Measurements from ENCODE around the gene CALML3. TPM values are rescaled to one million over a fixed set of nuclear protein-coding genes. Genes with fewer than 3 reads are reported as not detected.

CALML3 gene
- total RNA-seq, 1 donor from 2014 or later, result not detected

DNA sequence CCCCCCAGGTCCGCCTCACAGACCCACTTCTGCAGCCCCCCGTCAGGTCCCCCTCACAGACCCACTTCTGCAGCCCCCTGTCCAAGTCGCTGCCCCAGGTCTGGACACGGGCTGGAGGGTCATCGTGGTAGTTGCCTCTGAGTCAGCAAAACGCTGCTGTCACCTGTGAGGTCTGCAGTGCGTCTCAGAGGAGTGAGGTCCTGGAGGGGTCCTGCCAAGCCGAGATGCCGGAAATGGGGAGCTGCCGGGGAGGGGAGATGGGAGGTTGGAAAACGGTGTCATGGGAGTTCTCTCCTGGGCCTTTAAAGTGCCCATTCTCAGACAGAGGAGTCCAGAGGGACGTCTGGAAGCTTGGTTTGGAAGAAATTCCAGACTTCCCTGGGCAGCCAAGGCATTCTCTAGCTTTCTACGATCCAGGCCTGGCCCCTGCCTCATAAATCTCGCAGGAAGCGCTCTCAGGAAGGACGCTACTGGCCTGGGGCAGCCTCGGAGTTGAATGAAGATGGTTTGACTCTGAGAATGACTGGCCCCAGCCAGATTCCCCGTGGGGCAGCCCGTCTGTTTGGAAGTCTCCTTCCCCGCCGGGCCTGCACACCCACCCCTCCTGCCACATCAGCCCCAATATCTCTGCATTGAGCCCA, 38.7 kb downstream of the CALML3 start:
- Mint-ChIP-seq H3K27ac (ENCODE audit: unreplicated experiment) (peak overlapping the region; percentile 81), H3K4me3 (ENCODE audit: unreplicated experiment) (peak overlapping the region; percentile 6), H3K4me1 (ENCODE audit: low read depth) (peaks cover 44% of the 10 kb centered on the region)

DNA sequence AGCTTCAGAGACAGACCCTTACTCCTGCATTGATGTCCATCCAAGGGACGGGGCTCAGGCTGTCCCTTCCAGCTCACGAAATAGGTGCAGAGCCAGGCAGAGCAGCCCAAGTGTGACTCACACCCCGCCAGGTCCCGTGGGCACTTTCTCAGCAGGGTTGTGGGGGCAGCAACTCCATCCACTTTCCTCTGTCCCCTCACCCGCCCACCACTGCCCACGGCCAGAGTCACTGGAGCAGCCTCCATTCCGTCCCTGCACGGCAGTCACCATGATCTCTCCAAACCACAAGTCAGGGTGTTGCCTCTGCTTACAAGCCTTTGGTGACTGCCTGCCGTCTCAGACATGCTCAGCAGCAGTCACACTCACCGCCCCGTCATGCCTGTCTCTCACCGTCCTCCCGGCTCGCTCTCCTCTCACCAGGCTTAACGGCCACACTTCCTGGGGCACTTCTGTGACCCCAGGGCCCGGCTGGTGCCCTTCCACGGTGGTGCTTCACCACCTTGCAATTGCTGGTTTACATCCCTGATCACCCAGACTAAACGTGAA, 39.3 kb downstream of the CALML3 start:
- DNase-seq (ENCODE audit: low spot score), result peak; percentile 82
- no peaks in the 10 kb centered on the region for H3K9me3 Mint-ChIP-seq (ENCODE audit: low read depth)
- no peaks in the 10 kb centered on the region for H3K36me3 Mint-ChIP-seq (ENCODE audit: low read depth)
- peak overlapping the region; percentile 81 for H3K27ac Mint-ChIP-seq (ENCODE audit: unreplicated experiment)
- H3K27me3 Mint-ChIP-seq (ENCODE audit: low read depth), result no peaks in the 10 kb centered on the region
- TF ChIP-seq, protein P1, sequence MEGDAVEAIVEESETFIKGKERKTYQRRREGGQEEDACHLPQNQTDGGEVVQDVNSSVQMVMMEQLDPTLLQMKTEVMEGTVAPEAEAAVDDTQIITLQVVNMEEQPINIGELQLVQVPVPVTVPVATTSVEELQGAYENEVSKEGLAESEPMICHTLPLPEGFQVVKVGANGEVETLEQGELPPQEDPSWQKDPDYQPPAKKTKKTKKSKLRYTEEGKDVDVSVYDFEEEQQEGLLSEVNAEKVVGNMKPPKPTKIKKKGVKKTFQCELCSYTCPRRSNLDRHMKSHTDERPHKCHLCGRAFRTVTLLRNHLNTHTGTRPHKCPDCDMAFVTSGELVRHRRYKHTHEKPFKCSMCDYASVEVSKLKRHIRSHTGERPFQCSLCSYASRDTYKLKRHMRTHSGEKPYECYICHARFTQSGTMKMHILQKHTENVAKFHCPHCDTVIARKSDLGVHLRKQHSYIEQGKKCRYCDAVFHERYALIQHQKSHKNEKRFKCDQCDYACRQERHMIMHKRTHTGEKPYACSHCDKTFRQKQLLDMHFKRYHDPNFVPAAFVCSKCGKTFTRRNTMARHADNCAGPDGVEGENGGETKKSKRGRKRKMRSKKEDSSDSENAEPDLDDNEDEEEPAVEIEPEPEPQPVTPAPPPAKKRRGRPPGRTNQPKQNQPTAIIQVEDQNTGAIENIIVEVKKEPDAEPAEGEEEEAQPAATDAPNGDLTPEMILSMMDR (IDR thresholded peaks at IDR 0.05), result no peak
- H3K4me1 Mint-ChIP-seq (ENCODE audit: low read depth), result peaks cover 41% of the 10 kb centered on the region
- peak overlapping the region; percentile 13 for H3K4me3 Mint-ChIP-seq (ENCODE audit: unreplicated experiment)

More for the DNA sequence above, 38.7 kb downstream of the CALML3 start:
- peak; percentile 87 for DNase-seq (ENCODE audit: low spot score)
- no peaks in the 10 kb centered on the region for H3K9me3 Mint-ChIP-seq (ENCODE audit: low read depth)
- no peaks in the 10 kb centered on the region for H3K36me3 Mint-ChIP-seq (ENCODE audit: low read depth)
- H3K27me3 Mint-ChIP-seq (ENCODE audit: low read depth), result no peaks in the 10 kb centered on the region
- TF ChIP-seq, protein P1 (IDR thresholded peaks at IDR 0.05), result no peak

DNA sequence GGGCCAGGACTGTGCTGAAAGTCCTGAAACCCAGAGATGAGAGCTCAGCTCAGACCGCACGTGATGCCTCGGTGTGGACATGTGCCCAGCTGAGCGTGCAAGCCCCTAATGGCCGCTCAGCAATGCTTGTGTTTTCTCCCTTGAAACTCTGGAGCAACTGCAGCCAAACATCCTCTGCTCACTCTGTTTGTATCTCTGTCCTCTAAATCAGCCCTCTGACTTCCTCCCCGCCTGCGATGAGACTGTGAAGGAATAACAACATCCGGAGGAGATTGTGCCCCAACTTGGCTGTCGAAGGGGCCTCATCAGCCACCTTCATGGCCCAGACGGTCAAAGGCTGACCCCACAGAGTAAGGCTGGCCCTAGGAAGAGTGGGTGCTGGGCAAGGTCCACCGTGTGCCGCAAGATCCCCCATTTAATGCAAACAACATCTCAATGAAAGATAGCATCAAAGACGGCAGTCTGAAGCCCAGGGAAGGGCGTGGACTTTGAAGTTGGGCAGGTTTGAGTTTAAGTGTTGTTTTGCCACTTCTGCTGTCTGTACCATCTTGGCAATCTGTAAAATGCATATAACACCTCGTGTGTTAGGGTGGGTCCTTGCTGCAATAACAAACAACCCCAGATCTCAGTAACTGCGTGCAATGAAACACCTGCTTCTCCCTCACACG, 39.9 kb downstream of the CALML3 start:
- Mint-ChIP-seq H3K27ac (ENCODE audit: unreplicated experiment) (peak overlapping the region; percentile 81), H3K4me3 (ENCODE audit: unreplicated experiment) (no peak overlapping the region), H3K36me3 (ENCODE audit: low read depth) (no peaks in the 10 kb centered on the region), H3K4me1 (ENCODE audit: low read depth) (peaks cover 35% of the 10 kb centered on the region), H3K9me3 (ENCODE audit: low read depth) (no peaks in the 10 kb centered on the region), H3K27me3 (ENCODE audit: low read depth) (no peaks in the 10 kb centered on the region)
- peak; percentile 32 for DNase-seq (ENCODE audit: low spot score)
- TF ChIP-seq, protein P1 (IDR thresholded peaks at IDR 0.05), result no peak

DNA sequence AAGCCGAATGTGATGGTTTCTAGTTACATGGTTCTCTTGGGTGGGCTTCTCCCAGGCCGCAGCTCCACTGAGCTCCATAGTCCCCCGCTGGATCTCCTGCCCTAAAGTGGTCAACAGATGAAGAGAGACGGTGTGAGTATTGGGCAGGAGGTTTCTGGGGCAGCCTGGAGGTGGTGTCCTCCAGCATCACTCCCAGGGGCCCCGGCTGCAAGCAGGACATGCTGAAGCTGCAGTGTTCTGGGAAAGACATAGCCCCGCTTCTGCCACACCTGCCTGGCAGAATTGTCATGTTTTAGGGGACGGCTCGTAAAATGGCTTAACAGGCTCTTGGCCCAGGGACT, 40.4 kb downstream of the CALML3 start:
- H3K9me3 Mint-ChIP-seq (ENCODE audit: low read depth), result no peaks in the 10 kb centered on the region
- no peaks in the 10 kb centered on the region for H3K36me3 Mint-ChIP-seq (ENCODE audit: low read depth)
- DNase-seq (ENCODE audit: low spot score), result peak; percentile 79
- H3K4me1 Mint-ChIP-seq (ENCODE audit: low read depth), result peaks cover 30% of the 10 kb centered on the region
- H3K27ac Mint-ChIP-seq (ENCODE audit: unreplicated experiment), result no peak overlapping the region
- H3K4me3 Mint-ChIP-seq (ENCODE audit: unreplicated experiment), result no peak overlapping the region
- TF ChIP-seq, protein P1 (IDR thresholded peaks at IDR 0.05), result no peak
- H3K27me3 Mint-ChIP-seq (ENCODE audit: low read depth), result no peaks in the 10 kb centered on the region

DNA sequence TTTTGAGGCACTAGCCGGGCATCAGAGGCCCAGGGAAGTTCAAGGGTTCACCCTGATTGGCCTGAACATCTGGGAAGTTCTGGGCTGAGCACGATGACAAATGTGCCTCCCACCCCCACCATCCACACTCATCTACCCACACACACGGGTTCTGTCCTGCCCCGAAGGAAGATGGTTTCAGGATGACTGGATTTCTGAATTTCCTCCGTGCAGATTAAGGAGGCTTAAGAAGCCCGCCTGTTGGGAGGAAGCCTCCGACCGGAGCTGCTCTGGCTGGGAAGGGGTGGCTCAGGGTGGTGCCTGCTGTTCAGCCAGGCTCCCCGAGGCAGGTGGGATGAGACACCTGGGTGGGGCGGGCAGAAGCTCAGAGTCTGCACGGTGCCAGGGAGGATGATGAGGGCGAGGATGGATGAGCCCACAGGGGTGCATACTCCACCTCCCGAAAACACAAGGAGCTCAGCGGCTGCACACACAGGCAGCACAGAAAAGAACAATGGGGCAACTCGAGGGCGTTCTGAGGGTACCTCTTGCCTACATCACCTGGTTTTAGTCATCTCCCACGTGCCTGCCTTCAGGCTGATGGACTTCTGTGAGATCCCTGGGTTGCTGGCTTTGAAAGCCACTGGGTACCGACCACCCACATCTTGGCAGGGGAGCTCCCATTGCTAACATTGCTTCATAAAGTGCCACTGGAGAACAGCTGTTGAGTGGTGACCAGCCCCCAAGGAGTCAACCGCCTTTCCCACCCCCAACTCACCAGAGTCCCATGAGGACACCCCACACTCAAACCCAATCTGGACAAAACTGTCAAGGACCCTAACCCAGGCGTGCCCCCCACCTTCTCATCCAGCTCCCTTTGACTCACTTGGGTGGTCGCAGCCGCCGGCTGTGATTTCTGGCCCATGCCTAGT, 41.2 kb downstream of the CALML3 start:
- peak; percentile 71 for DNase-seq (ENCODE audit: low spot score)
- H3K36me3 Mint-ChIP-seq (ENCODE audit: low read depth), result no peaks in the 10 kb centered on the region
- peak overlapping the region; percentile 17 for H3K27ac Mint-ChIP-seq (ENCODE audit: unreplicated experiment)
- TF ChIP-seq, protein P1 (IDR thresholded peaks at IDR 0.05), result no peak
- H3K4me1 Mint-ChIP-seq (ENCODE audit: low read depth), result peaks cover 25% of the 10 kb centered on the region
- H3K4me3 Mint-ChIP-seq (ENCODE audit: unreplicated experiment), result no peak overlapping the region
- H3K9me3 Mint-ChIP-seq (ENCODE audit: low read depth), result no peaks in the 10 kb centered on the region
- H3K27me3 Mint-ChIP-seq (ENCODE audit: low read depth), result no peaks in the 10 kb centered on the region
